GM19099 (cell line): ENCODE results near the gene INF2.

Experiments used
- POLR2A ChIP-seq: IDR thresholded peaks from 3 replicates; pipeline ENCODE4 v1.6.1; 2011; ENCODE audit warnings: low read depth; ENCODE audit not compliant: insufficient read length; ENCODE audit errors: extremely low read depth

Gene INF2

GRCh38 chr14:104666981-104667380 lies 22.4 kb upstream of the INF2 start:
- no peak for TF ChIP-seq POLR2A

GRCh38 chr14:104669697-104670096 lies 19.7 kb upstream of the INF2 start:
- TF ChIP-seq POLR2A, result no peak

- TF ChIP-seq POLR2A, result no peak
These were observed 15.9 kb upstream of the INF2 start for GRCh38 chr14:104673481-104673880.

- no peak for TF ChIP-seq POLR2A
These were observed 14.0 kb upstream of the INF2 start for GRCh38 chr14:104675447-104675846.

- no peak for TF ChIP-seq POLR2A
These were observed 13.2 kb upstream of the INF2 start for GRCh38 chr14:104676130-104676693.

- no peak for TF ChIP-seq POLR2A
These were observed 12.5 kb upstream of the INF2 start for GRCh38 chr14:104676694-104677511.

GRCh38 chr14:104677512-104678332 lies 11.7 kb upstream of the INF2 start:
- peak; percentile 59 for TF ChIP-seq POLR2A

GRCh38 chr14:104678346-104678745 lies 11.1 kb upstream of the INF2 start:
- no peak for TF ChIP-seq POLR2A

- no peak for TF ChIP-seq POLR2A
These were observed 10.3 kb upstream of the INF2 start for GRCh38 chr14:104678901-104679705.

GRCh38 chr14:104680056-104680805 lies 9.2 kb upstream of the INF2 start:
- no peak for TF ChIP-seq POLR2A

- no peak for TF ChIP-seq POLR2A
These were observed 8.4 kb upstream of the INF2 start for GRCh38 chr14:104680806-104681688.

GRCh38 chr14:104681689-104682074 lies 7.7 kb upstream of the INF2 start:
- TF ChIP-seq POLR2A, result no peak

GRCh38 chr14:104682107-104682593 lies 7.3 kb upstream of the INF2 start:
- no peak for TF ChIP-seq POLR2A
